B cell (primary cell): Measurements from ENCODE around the gene ELANE. TPM values are rescaled to one million over a fixed set of nuclear protein-coding genes. Genes with fewer than 3 reads are reported as not detected.

ENCODE experiments used
- ATAC-seq: fragments of 200-7000 bp; cut with Tn5 transposase; one replicate; pipeline ENCODE4 v1.10.0; 2021; ENCODE audit warnings: low read depth, mild to moderate bottlenecking, moderate number of reproducible peaks, moderate library complexity
- CTCF ChIA-PET: fragments of 350-600 bp; sonication (Branson Sonifier 250); formaldehyde crosslinking; loops from one replicate; lab custom pipeline; 2021; ENCODE audit warnings: antibody characterized with exemption, inconsistent platforms; lab: Charles Lee
- POLR2A ChIA-PET: fragments of 350-600 bp; sonication (Branson Sonifier 250); formaldehyde crosslinking; loops from one replicate; lab custom pipeline; 2021; ENCODE audit warnings: antibody characterized with exemption; lab: Charles Lee
- DNase-seq: peaks from one replicate; pipeline ENCODE4 v3.0.0; 2013
- H2AFZ ChIP-seq: 2 replicates; pipeline ENCODE4 v1.6.1; 2012; ENCODE audit warnings: mild to moderate bottlenecking, low read depth, low read length; ENCODE audit not compliant: insufficient read depth, poor library complexity, severe bottlenecking
- H3K27ac ChIP-seq, 2 donors: 1 replicate in 1 of 2; 2 replicates in 1 of 2; pipeline ENCODE4 v1.5.1; 2012 to 2013; ENCODE audit warnings: low read length in 2 of 2, mild to moderate bottlenecking in 2 of 2, moderate library complexity in 1 of 2
- H3K27me3 ChIP-seq, 4 experiments: fragments of 200-600 bp in 1 of 4; sonication (generic) in 1 of 4; replicated peaks in 1 of 4; 1 replicate in 2 of 4; 2 replicates in 2 of 4; pipeline versions ENCODE4 v1.6.1 to v1.7.0; 2013 to 2016; ENCODE audit warnings: low read length in 3 of 4, mild to moderate bottlenecking in 2 of 4, mixed read lengths in 1 of 4, moderate library complexity in 1 of 4; ENCODE audit not compliant: insufficient read depth in 4 of 4, control insufficient read depth in 3 of 4; ENCODE audit errors: control extremely low read depth in 1 of 4
- H3K36me3 ChIP-seq, 2 experiments: replicated peaks in 1 of 2; 1 replicate in 1 of 2; 2 replicates in 1 of 2; pipeline versions ENCODE4 v1.6.1 to v1.7.1; 2013; ENCODE audit warnings: low read length in 1 of 2; ENCODE audit not compliant: insufficient read depth in 2 of 2, control insufficient read depth in 1 of 2; ENCODE audit errors: control extremely low read depth in 1 of 2, extremely low read depth in 1 of 2
- H3K4me1 ChIP-seq, 2 donors: fragments of 200-600 bp in 1 of 2; sonication (generic) in 1 of 2; 1 replicate in 1 of 2; 2 replicates in 1 of 2; pipeline versions ENCODE4 v1.5.1 to v1.6.1; 2013 to 2017; ENCODE audit warnings: low read length in 2 of 2; ENCODE audit not compliant: control insufficient read depth in 2 of 2, insufficient read depth in 2 of 2
- H3K4me2 ChIP-seq: replicated peaks from 2 replicates; pipeline ENCODE3; 2012; ENCODE audit warnings: mild to moderate bottlenecking, low read depth, low read length; ENCODE audit not compliant: poor library complexity, severe bottlenecking
- H3K4me3 ChIP-seq, 5 experiments: fragments of 200-600 bp in 1 of 5; sonication (generic) in 1 of 5; 1 replicate in 3 of 5; 2 replicates in 2 of 5; pipeline versions ENCODE4 v1.5.1 to v1.7.0; 2011 to 2016; ENCODE audit warnings: low read length in 4 of 5, mild to moderate bottlenecking in 4 of 5, low read depth in 2 of 5, control low read depth in 1 of 5, moderate library complexity in 1 of 5; ENCODE audit not compliant: insufficient read depth in 1 of 5; ENCODE audit errors: control extremely low read depth in 1 of 5, extremely low read depth in 1 of 5
- H3K79me2 ChIP-seq: fragments of 200-600 bp; sonication (generic); one replicate; pipeline ENCODE4 v1.6.0; 2016; ENCODE audit warnings: low read length; ENCODE audit not compliant: control insufficient read depth, insufficient read depth
- H3K9ac ChIP-seq: fragments of 200-600 bp; sonication (generic); 2 replicates; pipeline ENCODE4 v1.6.1; 2017; ENCODE audit warnings: mild to moderate bottlenecking, low read length, moderate library complexity
- H3K9me3 ChIP-seq, 3 donors: one replicate each; pipeline versions ENCODE4 v1.6.1 to v1.7.1; 2013; ENCODE audit warnings: low read length in 2 of 3; ENCODE audit not compliant: control insufficient read depth in 2 of 3, insufficient read depth in 1 of 3; ENCODE audit errors: control extremely low read depth in 1 of 3
- H4K20me1 ChIP-seq: 2 replicates; pipeline ENCODE4 v1.6.0; 2012; ENCODE audit warnings: mild to moderate bottlenecking, low read length; ENCODE audit not compliant: insufficient read depth, control insufficient read depth, poor library complexity, severe bottlenecking
- H3K27ac Mint-ChIP-seq: one replicate; pipeline ENCODE4 v1.8.0; 2021; ENCODE audit warnings: mixed read lengths
- H3K27me3 Mint-ChIP-seq: one replicate; pipeline ENCODE4 v1.8.0; 2021; ENCODE audit warnings: mixed read lengths
- H3K4me1 Mint-ChIP-seq: one replicate; pipeline ENCODE4 v1.8.0; 2021; ENCODE audit warnings: mixed read lengths
- H3K4me3 Mint-ChIP-seq: one replicate; pipeline ENCODE4 v1.8.0; 2021; ENCODE audit warnings: mixed read lengths
- H3K9me3 Mint-ChIP-seq: one replicate; pipeline ENCODE4 v1.8.0; 2022; ENCODE audit warnings: mixed read lengths; ENCODE audit not compliant: insufficient read depth
- EZH2 ChIP-seq: IDR thresholded peaks from 2 replicates; pipeline ENCODE4 v1.6.1; 2012; ENCODE audit warnings: borderline replicate concordance, low read depth, mild to moderate bottlenecking, moderate library complexity, low read length; ENCODE audit not compliant: insufficient read depth, poor library complexity, severe bottlenecking
- WGBS: methylation state at CpG from one replicate; pipeline ENCODE4 v1.1.5; 2013; ENCODE audit warnings: missing lambda C conversion rate; ENCODE audit not compliant: insufficient coverage; 5-methylcytosine and 5-hydroxymethylcytosine counted together
- intact Hi-C: fragments of 100-400 bp; cut with micrococcal nuclease; formaldehyde crosslinking; loops from one replicate; pipeline ENCODE4 v1.10.0; 2022
- polyA plus RNA-seq: library from polyadenylated mRNA; depleted of rRNA; stranded (reverse); fragments of >200 nt; gene quantifications from 2 replicates; pipeline ENCODE4 v1.2.3, GENCODE V29; 2012
- total RNA-seq, 2 donors: library from RNA; stranded (reverse); fragments of 120-200 nt in 1 of 2; gene quantifications; 1 replicate in 1 of 2; 2 replicates in 1 of 2; pipeline versions ENCODE4 v1.2.3 to v1.2.4, GENCODE V29; 2013 to 2022
- TF ChIP-seq, protein P1 (sequence below): fragments of 200-600 bp; IDR thresholded peaks from one replicate; pipeline ENCODE4 v1.8.0; 2022; ENCODE audit warnings: antibody characterized with exemption, mild to moderate bottlenecking

ELANE gene
- total and polyA plus RNA-seq, 2 donors (not counting 1 experiment from before 2014, with no cell fraction given): 0.18 TPM; not detected in 1

DNA sequence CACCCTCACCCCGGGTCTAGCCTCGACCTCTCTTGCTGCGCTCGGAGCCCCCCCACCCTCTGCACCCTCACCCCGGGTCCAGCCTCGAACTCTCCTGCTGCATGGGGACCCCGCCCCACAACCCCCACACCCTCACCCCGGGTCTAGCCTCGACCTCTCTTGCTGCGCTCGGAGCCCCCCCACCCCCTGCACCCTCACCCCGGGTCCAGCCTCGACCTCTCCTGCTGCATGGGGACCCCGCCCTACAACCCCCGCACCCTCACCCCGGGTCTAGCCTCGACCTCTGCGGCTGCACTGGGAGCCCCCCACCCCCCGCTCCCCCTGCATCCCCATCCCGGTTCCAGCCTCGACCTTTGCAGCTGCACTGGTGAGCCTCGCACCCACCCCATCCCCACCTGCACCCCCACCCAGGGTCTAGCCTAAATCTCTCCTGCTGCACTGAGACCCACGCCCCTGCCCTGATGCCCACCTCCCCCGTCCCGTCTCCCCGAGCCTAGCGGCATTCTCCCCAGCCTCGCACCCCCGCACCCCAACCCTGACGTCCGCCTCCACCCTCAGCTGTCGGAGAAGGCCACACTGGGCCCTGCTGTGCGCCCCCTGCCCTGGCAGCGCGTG is 9.1 kb downstream of the ELANE start:
- ATAC-seq: no peak
- Histone ChIP-seq H3K36me3 (no peaks in the 10 kb centered on the region), H3K4me3 (no peak overlapping the region), H3K79me2 (no peaks in the 10 kb centered on the region), H3K4me2 (peak overlapping the region; percentile 87), H3K9ac (no peak overlapping the region), H3K27ac (no peak overlapping the region), H2AFZ (peak overlapping the region; percentile 51), H4K20me1 (no peaks in the 10 kb centered on the region), H3K27me3 (peaks cover 0 to 38% (median 8%) of the 10 kb centered on the region in 4 experiments), H3K4me1 (peaks cover 29 to 51% of the 10 kb centered on the region in 2 donors), H3K9me3 (peaks cover 0 to 41% (median 0%) of the 10 kb centered on the region in 3 donors)
- Mint-ChIP-seq H3K4me3 (peak overlapping the region; percentile 16), H3K27me3 (peaks cover 7% of the 10 kb centered on the region), H3K27ac (no peak overlapping the region), H3K9me3 (no peaks in the 10 kb centered on the region), H3K4me1 (peaks cover 19% of the 10 kb centered on the region)
- 74% methylated on average over 21 of the region's 35 CpGs for WGBS
- DNase-seq: no peak
- intact Hi-C loops: no loop called here
- no peak for TF ChIP-seq EZH2
- TF ChIP-seq, protein P1, sequence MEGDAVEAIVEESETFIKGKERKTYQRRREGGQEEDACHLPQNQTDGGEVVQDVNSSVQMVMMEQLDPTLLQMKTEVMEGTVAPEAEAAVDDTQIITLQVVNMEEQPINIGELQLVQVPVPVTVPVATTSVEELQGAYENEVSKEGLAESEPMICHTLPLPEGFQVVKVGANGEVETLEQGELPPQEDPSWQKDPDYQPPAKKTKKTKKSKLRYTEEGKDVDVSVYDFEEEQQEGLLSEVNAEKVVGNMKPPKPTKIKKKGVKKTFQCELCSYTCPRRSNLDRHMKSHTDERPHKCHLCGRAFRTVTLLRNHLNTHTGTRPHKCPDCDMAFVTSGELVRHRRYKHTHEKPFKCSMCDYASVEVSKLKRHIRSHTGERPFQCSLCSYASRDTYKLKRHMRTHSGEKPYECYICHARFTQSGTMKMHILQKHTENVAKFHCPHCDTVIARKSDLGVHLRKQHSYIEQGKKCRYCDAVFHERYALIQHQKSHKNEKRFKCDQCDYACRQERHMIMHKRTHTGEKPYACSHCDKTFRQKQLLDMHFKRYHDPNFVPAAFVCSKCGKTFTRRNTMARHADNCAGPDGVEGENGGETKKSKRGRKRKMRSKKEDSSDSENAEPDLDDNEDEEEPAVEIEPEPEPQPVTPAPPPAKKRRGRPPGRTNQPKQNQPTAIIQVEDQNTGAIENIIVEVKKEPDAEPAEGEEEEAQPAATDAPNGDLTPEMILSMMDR: no peak
- ChIA-PET CTCF (interaction anchor here (7.5 kb wide), 1 partner anchor 60 kb away, joined by 72 read pairs; no protein-coding TSS in a partner anchor), POLR2A (interaction anchor here (1.0 kb wide), 1 partner anchor 23 kb away, joined by 7 read pairs; no protein-coding TSS in a partner anchor)
